Dedifferentiated amniotic fluid mesenchymal stem cell (primary cell): ENCODE data around the gene B3GALT6.
"Not testable (repeated sequence)": the region's sequence is repeated elsewhere in the genome, so short reads cannot be mapped to it uniquely, and the experiment has no call there.

Experiments used
- DNase-seq: peaks from one replicate; pipeline ENCODE4 v3.0.0-alpha.2; 2016; ENCODE audit errors: extremely low spot score

Gene B3GALT6

GRCh38 chr1:1232208-1232795 is at the start of gene B3GALT6:
Gene B3GALT6, plus strand, starts transcription at chr1:1232237. Its CDS starts 42 bp downstream, at chr1:1232279.
- no peak for DNase-seq

GRCh38 chr1:1182491-1183220 is 49.4 kb upstream of the B3GALT6 start:
- no peak for DNase-seq

GRCh38 chr1:1183221-1183747 is 48.8 kb upstream of the B3GALT6 start:
- DNase-seq = no peak

GRCh38 chr1:1183833-1184775 is 47.9 kb upstream of the B3GALT6 start:
- no peak for DNase-seq

- DNase-seq = no peak
These were observed 46.8 kb upstream of the B3GALT6 start for GRCh38 chr1:1185101-1185765.

- DNase-seq = no peak
These were observed 44.1 kb upstream of the B3GALT6 start for GRCh38 chr1:1187938-1188337.

DNA sequence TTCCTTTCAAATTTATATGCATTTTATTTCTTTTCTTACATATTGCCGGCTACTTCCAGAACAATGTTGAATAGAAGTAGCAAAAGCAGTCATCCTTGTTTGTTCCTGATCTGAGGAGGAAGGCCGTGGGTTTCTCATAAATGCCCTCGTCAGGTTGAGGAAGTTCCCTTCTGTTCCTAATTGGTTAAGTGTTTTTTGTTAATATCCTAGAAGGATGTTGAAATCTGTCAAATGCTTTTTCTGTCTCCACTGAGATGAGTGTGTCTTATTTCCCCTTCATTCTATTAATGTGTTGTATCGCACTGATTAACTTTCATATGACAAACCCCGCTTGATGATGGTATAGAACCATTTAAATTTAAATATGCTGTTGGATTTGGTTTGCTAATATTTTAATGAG is 42.9 kb upstream of the B3GALT6 start:
- no peak for DNase-seq

DNA sequence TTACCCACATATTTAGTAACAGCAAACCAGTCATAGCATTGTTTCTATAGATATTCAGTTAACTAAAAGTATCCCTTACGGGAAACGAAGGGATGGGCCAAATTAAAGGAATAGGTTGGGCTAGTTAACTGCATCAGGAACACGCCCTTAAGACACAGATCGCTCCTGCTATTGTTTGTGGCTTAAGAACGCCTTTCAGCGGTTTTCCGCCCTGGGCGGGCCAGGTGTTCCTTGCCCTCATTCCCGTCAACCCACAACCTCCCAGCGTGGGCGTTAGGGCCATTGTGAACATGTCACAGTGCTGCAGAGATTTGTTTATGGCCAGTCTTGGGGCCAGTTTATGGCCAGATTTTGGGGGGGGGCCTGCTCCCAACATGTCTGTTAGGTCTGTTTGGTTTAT is 40.3 kb upstream of the B3GALT6 start:
- no peak for DNase-seq

DNA sequence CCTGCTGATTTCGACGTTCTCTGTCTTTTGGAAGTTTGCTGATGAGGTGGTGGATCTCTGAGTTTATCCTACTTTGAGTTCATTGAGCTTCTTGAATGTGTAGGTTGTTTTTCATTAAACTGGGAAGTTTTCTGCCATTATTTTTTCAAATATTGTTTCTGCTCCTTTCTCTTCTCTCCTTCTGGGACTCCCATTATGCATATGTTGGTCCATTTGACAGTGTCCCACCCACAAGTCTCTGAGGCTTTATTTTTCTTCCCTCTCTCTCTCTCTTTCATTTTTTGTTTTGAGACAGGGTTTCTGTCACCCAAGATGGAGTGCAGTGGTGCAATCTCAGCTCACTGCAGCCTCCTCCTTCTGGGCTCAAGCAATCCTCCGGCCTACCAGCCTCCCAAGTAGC is 37.3 kb upstream of the B3GALT6 start:
- no peak for DNase-seq

DNA sequence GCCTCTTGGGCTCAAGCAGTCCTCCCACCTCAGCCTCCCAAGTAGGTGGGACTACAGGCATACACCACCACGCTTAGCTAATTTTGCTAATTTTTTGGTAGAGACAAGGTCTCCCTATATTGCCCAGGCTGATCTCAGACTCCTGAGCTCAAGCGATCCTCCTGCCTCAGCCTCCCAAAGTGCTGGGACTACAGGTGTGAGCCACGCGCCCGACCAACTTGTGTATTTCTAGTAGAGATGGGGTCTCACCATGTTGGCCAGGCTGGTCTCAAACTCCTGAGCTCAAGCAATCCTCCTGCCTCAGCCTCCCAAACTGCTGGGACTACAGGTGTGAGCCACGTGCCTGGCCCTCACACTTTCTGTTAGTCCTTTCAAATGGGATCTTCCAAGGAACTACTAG is 36.3 kb upstream of the B3GALT6 start:
- DNase-seq = not testable (repeated sequence)

DNA sequence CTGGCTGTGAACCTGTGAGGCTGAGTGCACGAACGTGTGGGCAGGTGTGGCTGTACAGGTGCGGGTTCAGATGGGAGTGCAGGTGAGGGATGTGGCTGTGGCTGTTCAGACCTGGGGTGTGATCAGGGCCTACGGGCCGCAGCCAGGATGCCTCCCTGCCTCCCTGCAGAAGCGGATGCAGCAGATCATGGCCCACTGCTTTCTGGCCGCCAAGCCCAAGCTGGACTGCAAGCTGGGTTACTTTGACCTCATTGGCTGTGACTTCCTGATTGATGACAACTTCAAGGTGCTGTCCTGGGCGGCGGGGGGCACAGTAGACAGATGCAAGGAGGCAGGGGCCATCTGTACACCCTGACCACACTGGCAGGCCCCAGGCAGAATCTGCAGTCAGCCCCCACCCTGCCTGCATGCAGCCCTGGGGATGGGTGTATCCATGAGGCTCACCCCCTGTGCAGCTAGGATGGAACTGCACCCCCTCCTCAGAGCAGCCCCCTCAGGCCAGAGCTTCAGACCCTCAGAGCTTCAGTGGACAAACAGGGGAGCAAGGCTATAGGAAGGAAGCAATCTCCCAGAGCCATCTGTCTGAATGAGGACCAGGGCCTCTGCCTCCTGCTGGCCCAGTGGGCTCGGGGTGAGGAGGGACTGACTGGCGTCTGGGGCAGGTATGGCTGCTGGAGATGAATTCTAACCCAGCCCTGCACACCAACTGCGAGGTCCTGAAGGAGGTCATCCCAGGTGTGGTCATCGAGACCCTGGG is 35.4 kb upstream of the B3GALT6 start:
- DNase-seq = no peak

DNA sequence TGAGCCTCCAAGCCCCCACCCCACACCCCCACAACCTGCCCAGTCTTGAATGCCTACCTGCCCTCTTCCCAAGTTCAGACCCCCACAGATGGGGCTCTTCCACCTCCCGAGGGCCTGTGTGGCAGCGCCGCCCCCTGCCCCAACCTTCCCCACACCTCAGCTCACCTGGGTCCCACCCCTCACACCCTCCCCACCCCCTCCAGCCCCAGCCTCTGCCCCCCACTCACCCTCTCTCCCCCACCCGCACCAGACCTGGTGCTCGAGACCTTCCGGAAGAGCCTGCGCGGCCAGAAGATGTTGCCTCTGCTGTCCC is 34.9 kb upstream of the B3GALT6 start:
- no peak for DNase-seq

DNA sequence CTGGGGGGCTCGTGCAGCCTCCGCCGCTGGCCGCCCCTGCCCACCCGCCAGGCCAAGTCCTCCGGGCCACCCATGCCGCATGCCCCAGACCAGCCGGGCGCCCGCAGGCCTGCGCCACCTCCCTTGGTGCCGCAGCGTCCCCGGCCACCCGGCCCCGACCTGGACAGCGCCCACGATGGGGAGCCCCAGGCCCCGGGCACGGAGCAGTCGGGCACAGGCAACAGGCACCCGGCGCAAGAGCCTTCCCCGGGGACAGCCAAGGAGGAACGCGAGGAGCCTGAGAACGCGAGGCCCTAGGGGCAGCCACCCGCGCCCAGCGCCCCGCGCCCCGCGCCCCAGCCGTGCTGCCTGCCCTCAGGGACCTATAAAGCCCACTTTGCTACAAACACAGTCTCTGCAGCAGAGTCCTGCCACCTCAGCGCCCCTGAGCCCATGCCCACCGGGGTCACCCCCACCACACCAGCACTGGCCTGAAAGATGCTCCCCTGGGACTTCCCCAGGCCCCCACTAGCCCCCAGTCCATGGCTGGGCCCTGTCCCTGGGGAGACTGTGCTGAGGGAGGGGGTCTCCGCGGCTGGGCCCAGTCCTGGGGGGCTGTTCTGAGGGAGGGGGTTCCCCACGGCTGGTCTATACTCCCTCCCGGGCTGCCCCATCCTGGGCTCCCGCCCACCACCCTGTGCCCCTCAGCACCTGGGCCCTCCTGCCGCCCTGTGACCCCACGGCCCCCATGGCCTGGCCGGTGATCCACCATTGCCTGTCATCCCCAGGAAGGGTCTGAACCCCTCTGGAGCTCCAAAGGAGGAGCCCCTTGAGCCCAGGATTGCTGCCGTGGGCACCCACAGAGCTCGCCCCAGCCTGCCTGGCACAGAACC is 34.2 kb upstream of the B3GALT6 start:
- DNase-seq = no peak

DNA sequence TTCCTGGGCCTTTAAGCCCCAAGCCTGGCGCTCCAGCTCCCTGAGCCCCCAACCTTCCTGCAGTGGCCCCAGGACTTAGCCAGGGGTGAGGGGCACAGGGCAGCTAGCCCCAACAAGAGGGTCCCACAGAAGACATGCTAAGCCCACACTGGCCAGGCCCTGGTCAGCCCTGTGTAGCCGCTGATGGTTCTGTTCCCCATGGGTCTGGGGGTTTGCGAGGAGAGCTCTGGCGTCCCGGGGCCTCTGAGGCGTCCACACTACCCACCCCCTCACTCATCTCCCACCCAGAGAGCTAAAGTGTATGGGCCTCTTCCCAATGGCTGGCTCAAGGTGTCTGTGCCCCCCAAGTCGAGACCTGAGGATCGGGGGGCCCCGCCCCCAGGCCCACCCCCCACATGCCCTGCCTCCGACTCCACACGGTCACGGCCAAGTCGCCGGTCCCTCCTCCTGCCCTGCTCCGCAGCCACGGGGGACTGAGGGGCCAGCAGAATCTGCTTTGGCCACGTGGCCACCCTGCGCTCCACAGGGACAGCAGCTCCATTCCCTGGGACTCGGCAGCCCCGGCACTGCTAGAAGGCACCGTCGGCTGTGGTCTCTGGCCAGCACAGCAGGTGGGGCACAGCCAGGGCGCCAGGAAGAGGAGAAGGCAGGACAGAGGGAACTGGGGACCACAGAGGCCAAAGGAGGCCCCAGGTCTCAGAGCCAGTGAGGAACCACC is 33.5 kb upstream of the B3GALT6 start:
- DNase-seq = no peak

- DNase-seq = no peak
These were observed 32.7 kb upstream of the B3GALT6 start for GRCh38 chr1:1199141-1199960.

- no peak for DNase-seq
These were observed 31.8 kb upstream of the B3GALT6 start for GRCh38 chr1:1199961-1200875.
